Measurements from ENCODE around the gene ZNF181. TPM values are rescaled to one million over a fixed set of nuclear protein-coding genes. Genes with fewer than 3 reads are reported as not detected.
A peak's percentile ranks its signal among the peaks of the same experiment; 100 is the strongest.

ZNF181 gene
- total RNA-seq, 1 experiment from 2014 or later: 8.1 TPM

DNA sequence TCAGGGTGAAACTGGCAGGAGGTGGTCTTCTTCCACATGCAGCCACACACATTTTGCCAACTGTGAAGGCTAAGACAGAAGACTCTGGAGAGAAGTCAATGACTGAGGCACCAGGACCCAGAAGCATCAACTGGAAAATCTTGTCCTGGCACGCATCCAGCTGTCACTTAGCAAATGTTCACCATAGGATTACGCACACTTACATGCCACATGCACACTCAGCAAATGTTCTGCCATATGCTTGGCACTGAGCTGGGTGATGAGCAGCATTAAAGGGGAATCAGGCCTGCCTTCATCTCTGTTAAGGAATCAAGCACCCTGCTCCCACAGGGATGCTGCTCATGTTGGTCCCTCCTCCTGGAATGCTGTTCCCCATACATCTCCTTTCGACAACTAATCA lies 33.9 kb downstream of the ZNF181 start:
- CTCF ChIA-PET: interaction anchor here (1.3 kb wide), 1 partner anchor 19 kb away, joined by 3 read pairs; no protein-coding TSS in a partner anchor

DNA sequence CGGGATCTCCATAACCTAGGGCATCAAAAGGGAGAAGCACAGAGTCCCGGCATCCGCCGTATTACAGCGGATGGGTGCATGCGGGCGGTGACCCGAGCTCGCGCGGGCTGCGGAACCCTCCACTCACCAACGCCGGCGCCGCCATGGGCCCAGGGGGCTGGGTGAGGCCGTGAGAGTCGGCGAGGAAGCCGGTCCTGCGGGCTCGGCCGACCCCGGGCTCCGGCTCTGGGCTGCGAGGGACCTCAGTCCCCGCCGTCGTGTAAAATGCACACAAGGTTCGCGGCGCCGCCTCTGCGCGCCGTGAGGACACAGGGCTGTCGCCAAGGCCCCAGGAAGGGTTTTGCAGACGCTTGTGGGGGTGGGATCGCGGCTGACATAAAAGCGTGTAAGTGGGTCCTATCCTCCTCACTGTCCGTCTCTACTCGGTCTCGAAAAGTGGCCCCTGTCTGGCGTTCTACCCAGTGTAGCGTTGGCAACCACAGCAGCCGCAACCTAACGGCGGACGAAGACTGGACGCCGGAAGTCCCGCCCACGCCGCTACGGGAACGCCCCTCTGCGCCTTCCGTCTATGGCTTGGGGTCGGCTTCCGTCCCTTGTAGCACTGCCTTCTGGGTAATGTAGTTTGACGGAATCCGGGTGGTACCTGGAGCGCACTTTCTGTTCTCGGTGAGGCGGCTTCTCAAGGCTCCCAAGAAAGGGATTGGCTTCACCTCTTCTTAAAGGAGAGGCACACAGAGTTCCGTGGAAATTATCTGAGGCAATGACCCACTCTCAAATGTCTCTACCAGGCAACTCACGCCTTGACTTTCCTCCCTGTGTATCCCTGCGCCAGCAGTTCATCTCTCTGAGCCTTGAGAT lies 38.9 kb downstream of the ZNF181 start, which contains the start of gene ZNF599:
Gene ZNF599 (minus strand): TSS at position 519 of the 858 bp plus-strand sequence. CDS start 374 bp downstream, at position 145.
- CTCF ChIA-PET: no interaction called here
- H3K36me3 Mint-ChIP-seq (ENCODE audit: insufficient read depth, unreplicated experiment): no peaks in the 10 kb centered on the region
- BruUV-seq (replicated peaks): TSS peak; percentile 69
- DNase-seq (ENCODE audit: unreplicated experiment): peak; percentile 91
- H3K4me3 Mint-ChIP-seq (ENCODE audit: unreplicated experiment): peak within 1 kb of the TSS; percentile 93
- H3K4me1 Mint-ChIP-seq (ENCODE audit: insufficient read depth, unreplicated experiment): peaks cover 13% of the 10 kb centered on the region
- POLR2A ChIA-PET: interaction anchor here (1.0 to 1.6 kb wide), 4 partner anchors 11 to 154 kb away, joined by 3 to 6 read pairs (median 5); partner anchors contain the start of genes ZNF181 and ZNF30
- H3K9me3 Mint-ChIP-seq (ENCODE audit: unreplicated experiment): peaks cover 18% of the 10 kb centered on the region
- H3K27me3 Mint-ChIP-seq (ENCODE audit: insufficient read depth, unreplicated experiment): no peaks in the 10 kb centered on the region
- peak within 1 kb of the TSS; percentile 84 for H3K27ac Mint-ChIP-seq (ENCODE audit: low read depth, unreplicated experiment)
- intact Hi-C loops (cut with micrococcal nuclease): loop anchor here (2.0 kb wide), 1 partner anchor 38 kb away; the partner anchor contains the start of gene ZNF181
- TF ChIP-seq, protein P1, sequence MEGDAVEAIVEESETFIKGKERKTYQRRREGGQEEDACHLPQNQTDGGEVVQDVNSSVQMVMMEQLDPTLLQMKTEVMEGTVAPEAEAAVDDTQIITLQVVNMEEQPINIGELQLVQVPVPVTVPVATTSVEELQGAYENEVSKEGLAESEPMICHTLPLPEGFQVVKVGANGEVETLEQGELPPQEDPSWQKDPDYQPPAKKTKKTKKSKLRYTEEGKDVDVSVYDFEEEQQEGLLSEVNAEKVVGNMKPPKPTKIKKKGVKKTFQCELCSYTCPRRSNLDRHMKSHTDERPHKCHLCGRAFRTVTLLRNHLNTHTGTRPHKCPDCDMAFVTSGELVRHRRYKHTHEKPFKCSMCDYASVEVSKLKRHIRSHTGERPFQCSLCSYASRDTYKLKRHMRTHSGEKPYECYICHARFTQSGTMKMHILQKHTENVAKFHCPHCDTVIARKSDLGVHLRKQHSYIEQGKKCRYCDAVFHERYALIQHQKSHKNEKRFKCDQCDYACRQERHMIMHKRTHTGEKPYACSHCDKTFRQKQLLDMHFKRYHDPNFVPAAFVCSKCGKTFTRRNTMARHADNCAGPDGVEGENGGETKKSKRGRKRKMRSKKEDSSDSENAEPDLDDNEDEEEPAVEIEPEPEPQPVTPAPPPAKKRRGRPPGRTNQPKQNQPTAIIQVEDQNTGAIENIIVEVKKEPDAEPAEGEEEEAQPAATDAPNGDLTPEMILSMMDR (IDR thresholded peaks at IDR 0.05; ENCODE audit: unreplicated experiment): no peak

More for the DNA sequence above, 33.9 kb downstream of the ZNF181 start:
- H3K36me3 Mint-ChIP-seq (ENCODE audit: insufficient read depth, unreplicated experiment): peaks cover 24% of the 10 kb centered on the region
- TF ChIP-seq, protein P1 (IDR thresholded peaks at IDR 0.05; ENCODE audit: unreplicated experiment): no peak
- DNase-seq (ENCODE audit: unreplicated experiment): no peak
- H3K4me1 Mint-ChIP-seq (ENCODE audit: insufficient read depth, unreplicated experiment): peaks cover 13% of the 10 kb centered on the region
- BruUV-seq (replicated peaks): no TSS peak
- POLR2A ChIA-PET: no interaction called here
- H3K27me3 Mint-ChIP-seq (ENCODE audit: insufficient read depth, unreplicated experiment): no peaks in the 10 kb centered on the region
- no peak overlapping the region for H3K4me3 Mint-ChIP-seq (ENCODE audit: unreplicated experiment)
- intact Hi-C loops (cut with micrococcal nuclease): no loop called here
- peaks cover 20% of the 10 kb centered on the region for H3K9me3 Mint-ChIP-seq (ENCODE audit: unreplicated experiment)
- H3K27ac Mint-ChIP-seq (ENCODE audit: low read depth, unreplicated experiment): no peak overlapping the region

DNA sequence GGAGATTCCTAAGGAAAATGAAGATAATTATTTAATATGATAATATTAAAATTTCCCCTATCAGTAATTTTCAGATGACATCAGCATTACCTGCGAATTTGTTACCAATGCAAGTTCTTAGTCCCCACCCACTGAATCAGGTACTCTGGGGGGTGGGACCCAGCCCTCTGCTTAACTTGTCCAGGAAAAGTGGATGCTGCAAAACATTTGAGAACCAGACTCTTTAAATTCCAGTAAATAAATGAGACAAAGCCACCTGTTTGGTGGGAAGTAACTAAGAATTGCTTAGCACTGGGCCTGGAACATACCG lies 39.5 kb downstream of the ZNF181 start:
- peaks cover 18% of the 10 kb centered on the region for H3K9me3 Mint-ChIP-seq (ENCODE audit: unreplicated experiment)
- ChIA-PET POLR2A (no interaction called here), CTCF (no interaction called here)
- DNase-seq (ENCODE audit: unreplicated experiment): no peak
- TF ChIP-seq, protein P1 (IDR thresholded peaks at IDR 0.05; ENCODE audit: unreplicated experiment): no peak
- H3K27ac Mint-ChIP-seq (ENCODE audit: low read depth, unreplicated experiment): peak overlapping the region; percentile 84
- H3K4me3 Mint-ChIP-seq (ENCODE audit: unreplicated experiment): peak overlapping the region; percentile 93
- intact Hi-C loops (cut with micrococcal nuclease): loop anchor here (2.0 kb wide), 1 partner anchor 39 kb away; the partner anchor contains the start of gene ZNF181
- H3K4me1 Mint-ChIP-seq (ENCODE audit: insufficient read depth, unreplicated experiment): peaks cover 13% of the 10 kb centered on the region
- no peaks in the 10 kb centered on the region for H3K27me3 Mint-ChIP-seq (ENCODE audit: insufficient read depth, unreplicated experiment)
- BruUV-seq (replicated peaks): no TSS peak
- no peaks in the 10 kb centered on the region for H3K36me3 Mint-ChIP-seq (ENCODE audit: insufficient read depth, unreplicated experiment)

DNA sequence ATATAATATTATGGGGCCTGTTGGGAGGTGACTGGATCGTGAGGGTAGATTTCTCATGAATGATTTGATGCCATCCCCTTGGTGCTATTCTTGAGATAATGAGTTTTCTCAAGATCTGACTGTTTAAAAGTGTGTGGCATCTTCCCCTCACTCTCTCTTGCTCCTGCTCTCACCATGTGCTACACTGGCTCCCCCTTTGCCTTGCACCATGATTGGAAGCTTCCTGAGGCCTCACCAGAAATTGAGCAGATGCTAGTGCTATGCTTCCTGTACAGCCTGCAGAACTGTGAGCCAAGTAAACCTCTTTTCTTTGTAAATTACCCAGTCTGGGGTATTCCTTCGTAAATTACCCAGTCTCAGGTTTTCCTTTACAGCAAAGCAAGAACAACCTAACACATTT lies 40.8 kb downstream of the ZNF181 start:
- ChIA-PET CTCF (interaction anchor here (0.5 kb wide), 1 partner anchor 369 kb away, joined by 3 read pairs; no protein-coding TSS in a partner anchor), POLR2A (no interaction called here)
- Mint-ChIP-seq H3K4me3 (ENCODE audit: unreplicated experiment) (no peak overlapping the region), H3K27ac (ENCODE audit: low read depth, unreplicated experiment) (no peak overlapping the region), H3K36me3 (ENCODE audit: insufficient read depth, unreplicated experiment) (no peaks in the 10 kb centered on the region), H3K9me3 (ENCODE audit: unreplicated experiment) (peaks cover 18% of the 10 kb centered on the region), H3K4me1 (ENCODE audit: insufficient read depth, unreplicated experiment) (peaks cover 13% of the 10 kb centered on the region), H3K27me3 (ENCODE audit: insufficient read depth, unreplicated experiment) (no peaks in the 10 kb centered on the region)
- TF ChIP-seq, protein P1 (IDR thresholded peaks at IDR 0.05; ENCODE audit: unreplicated experiment): no peak
- intact Hi-C loops (cut with micrococcal nuclease): no loop called here
- no peak for DNase-seq (ENCODE audit: unreplicated experiment)
- no TSS peak for BruUV-seq (replicated peaks)

Data from MCF 10A (cell line).